UCSD-AML1 (cell line): ENCODE data around the gene OSER1.

Experiments
- DNase-seq: peaks from one replicate; lab custom pipeline; 2025; ENCODE audit not compliant: unreplicated experiment; lab: John Stamatoyannopoulos, UW

Gene OSER1

GRCh38 chr20:44180814-44181213 is 29.8 kb downstream of the OSER1 start:
- no peak for DNase-seq

DNA sequence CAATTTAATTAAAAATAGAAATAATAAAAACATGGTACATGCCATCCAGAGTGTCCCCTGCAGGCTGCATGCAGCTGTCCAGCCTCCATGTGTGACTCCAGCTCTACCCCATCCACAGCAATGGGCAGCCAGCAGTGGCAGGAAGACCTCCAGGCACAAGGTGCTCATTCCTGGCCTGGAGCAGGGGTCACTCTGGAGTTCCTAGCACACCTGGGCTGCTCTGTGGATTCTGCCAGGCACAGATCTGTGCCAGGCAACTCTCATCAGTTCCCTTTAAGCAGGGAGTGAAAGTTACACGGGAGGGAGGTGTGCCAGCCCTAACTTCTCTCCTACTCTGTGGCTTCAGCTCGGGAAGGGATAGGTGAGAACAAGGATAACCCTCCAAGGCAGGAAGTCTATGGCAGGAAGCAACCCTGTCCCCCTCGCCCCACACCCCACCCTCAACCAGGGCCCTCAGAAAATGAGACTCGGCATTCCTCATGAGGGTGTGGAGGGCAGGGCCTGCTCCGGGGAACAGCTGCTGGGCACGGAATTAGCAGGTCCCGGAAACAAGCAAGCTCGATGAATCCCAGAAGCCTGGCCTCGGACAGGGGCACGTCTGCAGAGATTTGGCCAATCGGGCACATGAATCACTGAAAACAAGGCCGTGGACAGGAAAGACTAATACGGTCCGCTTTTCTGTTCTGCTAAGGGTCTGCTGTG is 33.6 kb downstream of the OSER1 start:
- DNase-seq, result no peak

DNA sequence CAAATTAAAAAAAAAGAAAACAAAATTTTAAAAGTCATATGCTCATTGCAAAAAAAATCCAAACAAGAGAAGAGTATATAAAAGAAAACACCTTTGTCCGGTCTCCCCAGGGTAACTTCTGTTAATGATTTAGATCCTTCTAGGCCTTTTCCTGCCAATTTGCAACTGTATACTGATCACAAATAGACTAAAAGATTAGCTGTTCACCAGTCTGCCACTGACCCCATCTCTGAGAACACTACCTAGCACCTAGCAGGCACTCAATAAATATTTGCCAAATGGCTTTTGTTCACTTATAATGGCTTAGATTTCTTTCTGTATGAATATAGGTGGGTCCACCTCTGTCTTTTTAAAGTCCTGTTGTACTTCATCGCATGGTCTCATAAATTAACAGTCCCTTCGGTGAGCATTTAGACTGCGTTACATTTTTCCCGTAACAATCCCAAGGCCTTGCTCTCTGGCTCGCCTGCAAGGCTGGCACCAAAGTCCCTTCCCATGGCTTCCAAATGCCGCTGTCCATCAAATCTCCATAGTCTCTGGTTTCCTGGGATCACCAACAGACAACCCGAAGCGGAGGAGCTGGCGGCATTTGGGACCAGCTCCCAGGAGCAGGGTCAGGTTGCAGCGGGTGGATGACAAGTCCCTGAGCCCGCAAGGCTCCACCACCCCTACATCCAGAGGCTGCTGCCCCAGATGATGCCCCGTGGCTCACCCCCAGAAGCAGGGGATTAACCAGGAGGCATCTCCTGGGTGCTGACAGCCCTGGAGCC is 35.4 kb downstream of the OSER1 start:
- DNase-seq, result no peak

GRCh38 chr20:44173846-44174245 is 36.7 kb downstream of the OSER1 start:
- no peak for DNase-seq

DNA sequence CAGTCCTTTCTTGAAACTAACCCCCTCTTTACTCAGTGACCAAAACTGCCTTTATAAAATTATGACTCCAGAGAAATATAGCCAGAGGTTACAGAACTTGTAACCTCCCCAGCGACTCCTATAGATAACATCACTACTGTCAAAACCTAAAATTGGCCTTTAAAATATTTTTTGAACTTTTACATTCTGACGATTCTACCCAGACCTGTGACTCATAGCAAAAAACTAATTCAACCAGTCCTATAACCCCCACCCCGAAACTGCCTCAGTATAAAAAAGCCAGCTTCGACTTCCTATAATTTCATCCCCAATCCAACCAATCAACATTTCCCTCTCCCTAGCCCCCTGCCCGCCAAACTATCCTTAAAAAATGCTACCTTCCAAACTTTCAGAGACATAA is 37.5 kb downstream of the OSER1 start:
- no peak for DNase-seq

DNA sequence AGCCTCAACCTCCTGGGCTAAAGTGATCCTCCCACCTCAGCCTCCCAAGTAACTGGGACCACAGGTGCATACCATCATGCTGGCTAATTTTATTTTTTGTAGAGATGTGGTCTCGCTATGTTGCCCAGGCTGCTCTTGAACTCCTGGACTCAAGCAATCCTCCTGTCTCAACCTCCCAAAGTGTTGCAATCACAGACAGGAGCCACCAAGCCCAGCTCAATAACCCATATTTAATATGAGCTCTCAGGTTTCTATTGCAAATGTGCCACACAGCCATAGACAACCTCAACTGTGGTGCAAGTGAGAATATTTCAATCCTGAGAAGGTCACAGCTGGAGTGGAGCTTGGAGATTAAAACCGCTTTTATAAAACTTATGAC is 38.0 kb downstream of the OSER1 start:
- no peak for DNase-seq

GRCh38 chr20:44171775-44172571 is 38.6 kb downstream of the OSER1 start:
- DNase-seq, result no peak

GRCh38 chr20:44170816-44171410 is 39.7 kb downstream of the OSER1 start:
- DNase-seq, result no peak

- no peak for DNase-seq
These were observed 42.8 kb downstream of the OSER1 start for GRCh38 chr20:44167736-44168135.

- DNase-seq, result no peak
These were observed 44.1 kb downstream of the OSER1 start for GRCh38 chr20:44166477-44166876.

DNA sequence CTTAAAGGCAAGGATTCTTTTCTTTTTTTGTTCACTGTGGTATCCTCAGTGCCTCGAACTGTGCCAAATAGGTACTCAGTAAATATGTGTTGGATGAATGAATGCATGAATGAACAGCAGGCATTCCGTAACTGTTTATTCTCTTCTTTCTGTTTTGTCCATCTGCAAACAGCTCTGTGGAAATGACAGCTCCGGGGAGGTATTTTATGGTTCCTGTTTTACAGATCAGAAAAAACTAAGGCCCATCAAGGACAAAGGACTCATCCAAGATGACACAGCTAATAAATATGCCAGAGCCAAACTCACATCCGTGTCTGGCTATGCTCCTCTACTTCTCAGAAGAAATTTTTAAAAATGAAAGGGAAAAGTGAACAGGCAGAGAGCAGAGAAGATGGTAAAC is 44.6 kb downstream of the OSER1 start:
- no peak for DNase-seq

DNA sequence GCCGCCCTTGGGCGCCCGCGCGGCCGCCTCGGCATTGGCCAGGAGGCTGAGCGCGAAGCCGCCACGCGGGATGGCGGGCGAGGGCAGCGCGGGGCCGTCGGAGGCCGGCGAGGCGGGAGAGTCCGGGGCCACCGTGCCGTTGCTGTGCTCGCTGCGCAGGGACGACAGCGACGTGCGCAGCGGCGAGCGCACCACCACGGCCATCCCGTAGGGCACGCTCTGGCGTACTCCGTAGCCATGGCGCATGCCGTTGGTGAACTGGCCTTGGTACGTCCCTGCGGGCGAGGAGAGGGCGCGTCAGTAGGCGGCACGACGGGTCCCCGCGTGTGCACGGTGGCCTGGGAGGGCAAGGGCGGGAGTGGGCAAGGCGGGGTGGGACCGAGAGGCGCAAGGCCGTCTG is 50.4 kb downstream of the OSER1 start:
- DNase-seq, result no peak

GRCh38 chr20:44159711-44160110 is 50.9 kb downstream of the OSER1 start:
- no peak for DNase-seq

GRCh38 chr20:44159125-44159524 is 51.4 kb downstream of the OSER1 start:
- no peak for DNase-seq

DNA sequence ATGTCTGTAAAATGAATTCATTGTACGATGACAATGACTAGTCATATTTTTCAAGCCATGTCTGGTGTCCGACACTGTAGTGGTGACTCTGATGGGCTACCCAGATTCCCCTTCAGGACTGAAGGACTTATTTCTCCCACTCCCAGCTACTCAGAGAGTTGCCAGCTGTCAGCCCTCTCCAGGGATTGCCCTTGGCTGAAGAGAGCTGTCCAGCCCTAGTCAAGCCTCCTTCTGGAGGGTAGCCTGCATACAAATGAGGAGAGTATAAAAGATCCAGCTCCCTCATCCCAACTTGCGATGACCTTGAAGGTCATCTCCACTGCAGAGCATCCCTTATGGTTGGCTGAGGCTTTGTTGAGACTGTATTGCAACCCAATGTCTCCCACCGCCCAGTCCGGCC is 53.5 kb downstream of the OSER1 start:
- DNase-seq, result no peak

GRCh38 chr20:44154521-44155001 is 56.0 kb downstream of the OSER1 start:
- no peak for DNase-seq

GRCh38 chr20:44153636-44154043 is 56.9 kb downstream of the OSER1 start:
- no peak for DNase-seq

DNA sequence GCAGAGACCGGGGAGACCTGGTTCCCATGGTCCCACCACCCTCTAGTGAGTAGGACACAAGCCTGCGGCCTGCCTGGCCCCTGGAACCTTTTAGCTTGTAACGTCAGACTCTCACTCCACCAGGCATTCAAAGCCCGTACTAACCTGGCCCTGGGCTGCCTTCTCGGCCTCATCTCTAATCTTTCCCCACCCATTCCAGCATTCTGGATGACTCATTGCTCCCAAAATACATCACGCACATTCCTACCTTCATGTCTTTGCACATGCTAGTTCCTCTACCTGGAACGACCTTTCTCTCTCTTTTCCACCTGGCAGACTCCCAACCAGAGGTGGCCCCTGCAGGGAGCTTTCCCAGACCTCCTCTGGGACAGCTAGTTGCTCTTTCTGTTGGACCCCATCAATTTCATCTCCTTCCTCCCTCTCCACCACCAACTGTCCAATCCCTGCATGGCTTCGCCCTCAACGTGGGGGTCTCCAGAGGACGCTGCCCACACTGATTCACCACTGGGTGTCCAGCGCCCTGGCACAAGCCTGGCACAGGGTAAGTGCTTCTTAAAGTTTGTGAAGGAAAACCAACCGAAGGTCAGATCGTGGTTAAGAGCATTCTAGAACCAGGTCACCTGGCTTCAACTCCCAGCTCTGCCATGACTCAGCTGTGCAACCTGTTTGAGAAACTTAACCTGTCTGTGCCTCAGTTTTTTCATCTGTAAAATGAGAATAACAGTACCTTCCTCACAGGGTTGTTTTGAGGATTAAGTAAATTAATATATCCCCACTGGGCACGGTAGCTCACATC is 58.8 kb downstream of the OSER1 start:
- no peak for DNase-seq

GRCh38 chr20:44146272-44146671 is 64.3 kb downstream of the OSER1 start:
- no peak for DNase-seq
